Ishikawa (cell line): ENCODE data around the gene LENEP.

Experiments used
- CEBPB ChIP-seq: IDR thresholded peaks from 2 replicates; pipeline ENCODE4 v1.6.1; 2012
- RAD21 ChIP-seq: IDR thresholded peaks from 2 replicates; pipeline ENCODE4 v1.6.1; 2012; ENCODE audit warnings: low read depth
- YY1 ChIP-seq: IDR thresholded peaks from 2 replicates; pipeline ENCODE4 v1.6.1; 2012; ENCODE audit warnings: low read depth
- TF ChIP-seq, protein P1 (sequence below): IDR thresholded peaks from 2 replicates; pipeline ENCODE4 v1.6.1; 2012; ENCODE audit warnings: low read depth, mild to moderate bottlenecking

- TF ChIP-seq YY1 (no peak), CEBPB (no peak), RAD21 (no peak)
- TF ChIP-seq, protein P1, sequence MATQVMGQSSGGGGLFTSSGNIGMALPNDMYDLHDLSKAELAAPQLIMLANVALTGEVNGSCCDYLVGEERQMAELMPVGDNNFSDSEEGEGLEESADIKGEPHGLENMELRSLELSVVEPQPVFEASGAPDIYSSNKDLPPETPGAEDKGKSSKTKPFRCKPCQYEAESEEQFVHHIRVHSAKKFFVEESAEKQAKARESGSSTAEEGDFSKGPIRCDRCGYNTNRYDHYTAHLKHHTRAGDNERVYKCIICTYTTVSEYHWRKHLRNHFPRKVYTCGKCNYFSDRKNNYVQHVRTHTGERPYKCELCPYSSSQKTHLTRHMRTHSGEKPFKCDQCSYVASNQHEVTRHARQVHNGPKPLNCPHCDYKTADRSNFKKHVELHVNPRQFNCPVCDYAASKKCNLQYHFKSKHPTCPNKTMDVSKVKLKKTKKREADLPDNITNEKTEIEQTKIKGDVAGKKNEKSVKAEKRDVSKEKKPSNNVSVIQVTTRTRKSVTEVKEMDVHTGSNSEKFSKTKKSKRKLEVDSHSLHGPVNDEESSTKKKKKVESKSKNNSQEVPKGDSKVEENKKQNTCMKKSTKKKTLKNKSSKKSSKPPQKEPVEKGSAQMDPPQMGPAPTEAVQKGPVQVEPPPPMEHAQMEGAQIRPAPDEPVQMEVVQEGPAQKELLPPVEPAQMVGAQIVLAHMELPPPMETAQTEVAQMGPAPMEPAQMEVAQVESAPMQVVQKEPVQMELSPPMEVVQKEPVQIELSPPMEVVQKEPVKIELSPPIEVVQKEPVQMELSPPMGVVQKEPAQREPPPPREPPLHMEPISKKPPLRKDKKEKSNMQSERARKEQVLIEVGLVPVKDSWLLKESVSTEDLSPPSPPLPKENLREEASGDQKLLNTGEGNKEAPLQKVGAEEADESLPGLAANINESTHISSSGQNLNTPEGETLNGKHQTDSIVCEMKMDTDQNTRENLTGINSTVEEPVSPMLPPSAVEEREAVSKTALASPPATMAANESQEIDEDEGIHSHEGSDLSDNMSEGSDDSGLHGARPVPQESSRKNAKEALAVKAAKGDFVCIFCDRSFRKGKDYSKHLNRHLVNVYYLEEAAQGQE, result no peak
Measured at GRCh38 chr1:154982341-154982740, 11.0 kb upstream of the LENEP start.
